Mesenchymal stem cell (in vitro differentiated cells and primary cell): ENCODE results near the gene DTNB.

Experiments used
- DNase-seq: peaks from one replicate; pipeline ENCODE4 v3.0.0-alpha.2; 2013
- H2AFZ ChIP-seq: one replicate; pipeline ENCODE4 v1.6.1; 2013; ENCODE audit warnings: low read depth, mild to moderate bottlenecking, control low read depth, inconsistent platforms, low read length, moderate library complexity
- H2AK5ac ChIP-seq: 2 replicates; pipeline ENCODE4 v1.6.1; 2013; ENCODE audit warnings: low read length, moderate library complexity, mild to moderate bottlenecking, inconsistent platforms; ENCODE audit not compliant: severe bottlenecking
- H2BK120ac ChIP-seq: one replicate; pipeline ENCODE4 v1.6.1; 2013; ENCODE audit warnings: low read depth, mild to moderate bottlenecking, inconsistent platforms, low read length, moderate library complexity
- H2BK12ac ChIP-seq, 2 experiments: one replicate each; pipeline ENCODE4 v1.6.1; 2013; ENCODE audit warnings: inconsistent platforms in 2 of 2, low read length in 2 of 2, mild to moderate bottlenecking in 2 of 2, moderate library complexity in 2 of 2, control low read depth in 1 of 2
- H2BK15ac ChIP-seq: one replicate; pipeline ENCODE4 v1.6.1; 2013; ENCODE audit warnings: mild to moderate bottlenecking, low read depth, inconsistent platforms; ENCODE audit not compliant: poor library complexity, severe bottlenecking
- H2BK5ac ChIP-seq: 2 replicates; pipeline ENCODE4 v1.6.1; 2013; ENCODE audit warnings: low read depth, mild to moderate bottlenecking, low read length, control low read depth, inconsistent platforms; ENCODE audit not compliant: poor library complexity, severe bottlenecking
- H3K14ac ChIP-seq, 2 experiments: one replicate each; pipeline ENCODE4 v1.6.1; 2013; ENCODE audit warnings: inconsistent platforms in 2 of 2, low read length in 2 of 2, control low read depth in 1 of 2, mild to moderate bottlenecking in 1 of 2, moderate library complexity in 1 of 2
- H3K18ac ChIP-seq, 2 experiments: one replicate each; pipeline ENCODE4 v1.6.1; 2013; ENCODE audit warnings: inconsistent platforms in 2 of 2, low read length in 2 of 2, control low read depth in 1 of 2, low read depth in 1 of 2, mild to moderate bottlenecking in 1 of 2
- H3K23ac ChIP-seq, 2 experiments: one replicate each; pipeline ENCODE4 v1.6.1; 2013; ENCODE audit warnings: inconsistent platforms in 2 of 2, low read length in 2 of 2, mild to moderate bottlenecking in 2 of 2, moderate library complexity in 2 of 2, control low read depth in 1 of 2
- H3K27ac ChIP-seq: 2 replicates; pipeline ENCODE4 v1.5.1; 2013; ENCODE audit warnings: mild to moderate bottlenecking, moderate library complexity, low read length, control low read depth, inconsistent platforms; ENCODE audit not compliant: poor library complexity, severe bottlenecking
- H3K27me3 ChIP-seq, 2 experiments: 2 replicates each; pipeline versions ENCODE4 v1.6.1 to v1.7.0; 2013; ENCODE audit warnings: low read length in 2 of 2, mild to moderate bottlenecking in 2 of 2, moderate library complexity in 2 of 2, control low read depth in 1 of 2, inconsistent platforms in 1 of 2; ENCODE audit not compliant: control insufficient read depth in 1 of 2, insufficient read depth in 1 of 2
- H3K36me3 ChIP-seq, 2 experiments: 2 replicates each; pipeline versions ENCODE4 v1.6.1 to v1.7.0; 2013; ENCODE audit warnings: low read length in 2 of 2, control low read depth in 1 of 2, inconsistent platforms in 1 of 2, low read depth in 1 of 2, mild to moderate bottlenecking in 1 of 2; ENCODE audit not compliant: insufficient read depth in 2 of 2, control insufficient read depth in 1 of 2
- H3K4ac ChIP-seq, 2 experiments: one replicate each; pipeline ENCODE4 v1.6.1; 2013; ENCODE audit warnings: inconsistent platforms in 2 of 2, low read length in 2 of 2, mild to moderate bottlenecking in 2 of 2, moderate library complexity in 2 of 2, control low read depth in 1 of 2, low read depth in 1 of 2
- H3K4me1 ChIP-seq: 2 replicates; pipeline ENCODE4 v1.6.1; 2013; ENCODE audit warnings: low read depth, low read length, control low read depth; ENCODE audit not compliant: control insufficient read depth, insufficient read depth
- H3K4me2 ChIP-seq: 2 replicates; pipeline ENCODE4 v1.6.1; 2013; ENCODE audit warnings: low read length, mild to moderate bottlenecking, inconsistent platforms; ENCODE audit not compliant: poor library complexity, severe bottlenecking
- H3K4me3 ChIP-seq, 2 experiments: 2 replicates each; pipeline versions ENCODE4 v1.5.1 to v1.7.0; 2013; ENCODE audit warnings: low read length in 2 of 2, mild to moderate bottlenecking in 2 of 2, control low read depth in 1 of 2, low read depth in 1 of 2; ENCODE audit not compliant: insufficient read depth in 1 of 2
- H3K79me1 ChIP-seq: replicated peaks from 2 replicates; pipeline ENCODE4 v1.6.1; 2013; ENCODE audit warnings: mild to moderate bottlenecking, control low read depth, low read length, inconsistent platforms; ENCODE audit not compliant: poor library complexity, severe bottlenecking
- H3K9ac ChIP-seq: 2 replicates; pipeline ENCODE4 v1.7.0; 2013; ENCODE audit warnings: mild to moderate bottlenecking, low read length, moderate library complexity
- H3K9me3 ChIP-seq: 2 replicates; pipeline ENCODE4 v1.7.0; 2013; ENCODE audit warnings: mild to moderate bottlenecking, low read length; ENCODE audit not compliant: control insufficient read depth
- H4K8ac ChIP-seq: one replicate; pipeline ENCODE4 v1.6.1; 2013; ENCODE audit warnings: inconsistent platforms, mild to moderate bottlenecking, low read length, moderate library complexity
- H4K91ac ChIP-seq: one replicate; pipeline ENCODE4 v1.6.1; 2013; ENCODE audit warnings: mild to moderate bottlenecking, low read length, inconsistent platforms
- WGBS: methylation state at CpG from one replicate; pipeline ENCODE4 v1.1.7; 2013; ENCODE audit warnings: mixed read lengths; 5-methylcytosine and 5-hydroxymethylcytosine counted together

The DTNB gene

GRCh38 chr2:25566094-25566493 lies 107.3 kb downstream of the DTNB start:
- no peak for DNase-seq
- H2BK5ac ChIP-seq = no peak overlapping the region
- H3K79me1 ChIP-seq = no peaks in the 10 kb centered on the region
- H3K36me3 ChIP-seq = peaks cover 0 to 3% of the 10 kb centered on the region in 2 experiments
- no peaks in the 10 kb centered on the region for H3K27me3 ChIP-seq
- no peak overlapping the region for H2BK15ac ChIP-seq
- peaks cover 2% of the 10 kb centered on the region for H3K4me1 ChIP-seq
- no peak overlapping the region for H2AK5ac ChIP-seq
- H4K8ac ChIP-seq = no peak overlapping the region
- no peak overlapping the region for H3K18ac ChIP-seq
- no peak overlapping the region for H2BK120ac ChIP-seq
- H4K91ac ChIP-seq = no peak overlapping the region
- WGBS = 94% methylated on average over 4 of the region's 6 CpGs
- no peak overlapping the region for H3K14ac ChIP-seq
- no peaks in the 10 kb centered on the region for H3K9me3 ChIP-seq
- H3K4ac ChIP-seq = no peak overlapping the region
- H3K4me3 ChIP-seq = no peak overlapping the region
- H3K4me2 ChIP-seq = no peak overlapping the region
- H3K27ac ChIP-seq = no peak overlapping the region
- H3K9ac ChIP-seq = no peak overlapping the region
- no peak overlapping the region for H3K23ac ChIP-seq
- no peak overlapping the region for H2AFZ ChIP-seq
- no peak overlapping the region for H2BK12ac ChIP-seq

- H2BK12ac ChIP-seq = no peak overlapping the region
- no peak overlapping the region for H2AK5ac ChIP-seq
- H3K23ac ChIP-seq = no peak overlapping the region
- no peak overlapping the region for H3K4ac ChIP-seq
- no peaks in the 10 kb centered on the region for H3K4me1 ChIP-seq
- no peaks in the 10 kb centered on the region for H3K27me3 ChIP-seq
- H3K36me3 ChIP-seq = no peaks in the 10 kb centered on the region
- no peak overlapping the region for H3K27ac ChIP-seq
- H3K9me3 ChIP-seq = no peaks in the 10 kb centered on the region
- no peak overlapping the region for H3K9ac ChIP-seq
- H3K14ac ChIP-seq = no peak overlapping the region
- no peak overlapping the region for H3K4me3 ChIP-seq
- no peak overlapping the region for H2BK5ac ChIP-seq
- no peak overlapping the region for H4K91ac ChIP-seq
- H2AFZ ChIP-seq = no peak overlapping the region
- no peak overlapping the region for H3K4me2 ChIP-seq
- H3K79me1 ChIP-seq = no peaks in the 10 kb centered on the region
- no peak for DNase-seq
- H3K18ac ChIP-seq = no peak overlapping the region
- H4K8ac ChIP-seq = no peak overlapping the region
- H2BK120ac ChIP-seq = no peak overlapping the region
- no peak overlapping the region for H2BK15ac ChIP-seq
- 87% methylated on average over 4 of the region's 5 CpGs for WGBS
These were observed 112.1 kb downstream of the DTNB start for GRCh38 chr2:25561136-25561850.

- H3K9me3 ChIP-seq = no peaks in the 10 kb centered on the region
- H2BK120ac ChIP-seq = no peak overlapping the region
- H3K4me1 ChIP-seq = no peaks in the 10 kb centered on the region
- no peaks in the 10 kb centered on the region for H3K27me3 ChIP-seq
- no peak overlapping the region for H2BK15ac ChIP-seq
- H3K27ac ChIP-seq = no peak overlapping the region
- no peak overlapping the region for H2AK5ac ChIP-seq
- 96% methylated on average over 10 of the region's 10 CpGs for WGBS
- H3K4ac ChIP-seq = no peak overlapping the region
- no peak overlapping the region for H3K18ac ChIP-seq
- no peak overlapping the region for H3K14ac ChIP-seq
- H3K23ac ChIP-seq = no peak overlapping the region
- H3K9ac ChIP-seq = no peak overlapping the region
- H4K8ac ChIP-seq = no peak overlapping the region
- H2AFZ ChIP-seq = no peak overlapping the region
- H3K36me3 ChIP-seq = no peaks in the 10 kb centered on the region
- H2BK5ac ChIP-seq = no peak overlapping the region
- H3K79me1 ChIP-seq = no peaks in the 10 kb centered on the region
- H2BK12ac ChIP-seq = no peak overlapping the region
- DNase-seq = no peak
- H4K91ac ChIP-seq = no peak overlapping the region
- no peak overlapping the region for H3K4me2 ChIP-seq
- no peak overlapping the region for H3K4me3 ChIP-seq
These were observed 114.2 kb downstream of the DTNB start for GRCh38 chr2:25559148-25559547.

- Histone ChIP-seq H2BK12ac (no peak overlapping the region), H2BK5ac (no peak overlapping the region), H2BK15ac (no peak overlapping the region), H3K27ac (no peak overlapping the region), H2AFZ (no peak overlapping the region), H3K4me3 (no peak overlapping the region), H3K9me3 (no peaks in the 10 kb centered on the region), H3K4me2 (no peak overlapping the region), H3K4me1 (no peaks in the 10 kb centered on the region), H3K14ac (no peak overlapping the region), H3K23ac (no peak overlapping the region), H3K18ac (no peak overlapping the region), H3K4ac (no peak overlapping the region), H3K79me1 (no peaks in the 10 kb centered on the region), H2AK5ac (no peak overlapping the region), H2BK120ac (no peak overlapping the region), H4K8ac (no peak overlapping the region), H3K36me3 (no peaks in the 10 kb centered on the region), H3K27me3 (no peaks in the 10 kb centered on the region), H4K91ac (no peak overlapping the region), H3K9ac (peak overlapping the region; percentile 44)
- peak; percentile 81 for DNase-seq
- 47% methylated on average over 2 of the region's 2 CpGs for WGBS
These were observed 115.1 kb downstream of the DTNB start for GRCh38 chr2:25558262-25558661.
